ENCODE measurements around the gene PARN. TPM values are rescaled to one million over a fixed set of nuclear protein-coding genes. Genes with fewer than 3 reads are reported as not detected.

The PARN gene
- total and polyA plus RNA-seq, 2 donors, result 20.4 to 24.8 TPM

- DNase-seq (ENCODE audit: low read depth in 6 of 9, low spot score in 9 of 9), result no peak
- Histone ChIP-seq H3K27me3 (ENCODE audit: control insufficient read depth in 2 of 2, insufficient read depth in 1 of 2, low read length in 1 of 2) (no peaks in the 10 kb centered on the region), H3K4me1 (ENCODE audit: control insufficient read depth in 2 of 2, insufficient read depth in 2 of 2, low read length in 2 of 2) (no peaks in the 10 kb centered on the region), H3K9me3 (ENCODE audit: control insufficient read depth in 2 of 2, insufficient read depth in 1 of 2, low read length in 1 of 2) (peaks cover 4 to 5% of the 10 kb centered on the region in 2 donors), H3K4me3 (ENCODE audit: low read length in 2 of 2) (no peak overlapping the region), H3K27ac (ENCODE audit: low read depth in 1 of 2, low read length in 1 of 2) (no peak overlapping the region), H3K36me3 (ENCODE audit: control insufficient read depth in 2 of 2, insufficient read depth in 2 of 2, low read length in 1 of 2) (peaks cover 15 to 23% of the 10 kb centered on the region in 2 donors)
- 98% methylated on average over 2 of the region's 2 CpGs for WGBS
Measured at GRCh38 chr16:14572535-14572934, 57.5 kb downstream of the PARN start.

- Histone ChIP-seq H3K36me3 (ENCODE audit: control insufficient read depth in 2 of 2, insufficient read depth in 2 of 2, low read length in 1 of 2) (peaks cover 0 to 6% of the 10 kb centered on the region in 2 donors), H3K4me1 (ENCODE audit: control insufficient read depth in 2 of 2, insufficient read depth in 2 of 2, low read length in 2 of 2) (peaks cover 0 to 2% of the 10 kb centered on the region in 2 donors), H3K4me3 (ENCODE audit: low read length in 2 of 2) (no peak overlapping the region), H3K27me3 (ENCODE audit: control insufficient read depth in 2 of 2, insufficient read depth in 1 of 2, low read length in 1 of 2) (no peaks in the 10 kb centered on the region), H3K27ac (ENCODE audit: low read depth in 1 of 2, low read length in 1 of 2) (no peak overlapping the region), H3K9me3 (ENCODE audit: control insufficient read depth in 2 of 2, insufficient read depth in 1 of 2, low read length in 1 of 2) (no peaks in the 10 kb centered on the region)
- DNase-seq (ENCODE audit: low read depth in 6 of 9, low spot score in 9 of 9), result no peak
- WGBS, result 90% methylated on average over 4 of the region's 4 CpGs
Measured at GRCh38 chr16:14569213-14569612, 60.8 kb downstream of the PARN start.

- H3K27me3 ChIP-seq (ENCODE audit: control insufficient read depth in 2 of 2, insufficient read depth in 1 of 2, low read length in 1 of 2), result no peaks in the 10 kb centered on the region
- peaks cover 0 to 6% of the 10 kb centered on the region in 2 donors for H3K36me3 ChIP-seq (ENCODE audit: control insufficient read depth in 2 of 2, insufficient read depth in 2 of 2, low read length in 1 of 2)
- H3K27ac ChIP-seq (ENCODE audit: low read depth in 1 of 2, low read length in 1 of 2), result no peak overlapping the region
- DNase-seq (ENCODE audit: low read depth in 6 of 9, low spot score in 9 of 9), result no peak
- no peaks in the 10 kb centered on the region for H3K9me3 ChIP-seq (ENCODE audit: control insufficient read depth in 2 of 2, insufficient read depth in 1 of 2, low read length in 1 of 2)
- no peak overlapping the region for H3K4me3 ChIP-seq (ENCODE audit: low read length in 2 of 2)
- peaks cover 0 to 7% of the 10 kb centered on the region in 2 donors for H3K4me1 ChIP-seq (ENCODE audit: control insufficient read depth in 2 of 2, insufficient read depth in 2 of 2, low read length in 2 of 2)
- 94% methylated on average over 1 of the region's 1 CpG for WGBS
Measured at GRCh38 chr16:14566599-14566998, 63.5 kb downstream of the PARN start.

GRCh38 chr16:14565688-14566025 is 64.4 kb downstream of the PARN start:
- H3K9me3 ChIP-seq (ENCODE audit: control insufficient read depth in 2 of 2, insufficient read depth in 1 of 2, low read length in 1 of 2), result no peaks in the 10 kb centered on the region
- H3K27me3 ChIP-seq (ENCODE audit: control insufficient read depth in 2 of 2, insufficient read depth in 1 of 2, low read length in 1 of 2), result no peaks in the 10 kb centered on the region
- WGBS, result 95% methylated on average over 2 of the region's 2 CpGs
- H3K36me3 ChIP-seq (ENCODE audit: control insufficient read depth in 2 of 2, insufficient read depth in 2 of 2, low read length in 1 of 2), result peaks cover 0 to 10% of the 10 kb centered on the region in 2 donors
- DNase-seq (ENCODE audit: low read depth in 6 of 9, low spot score in 9 of 9), result no peak
- peaks cover 0 to 7% of the 10 kb centered on the region in 2 donors for H3K4me1 ChIP-seq (ENCODE audit: control insufficient read depth in 2 of 2, insufficient read depth in 2 of 2, low read length in 2 of 2)
- H3K4me3 ChIP-seq (ENCODE audit: low read length in 2 of 2), result no peak overlapping the region
- no peak overlapping the region for H3K27ac ChIP-seq (ENCODE audit: low read depth in 1 of 2, low read length in 1 of 2)

- H3K9me3 ChIP-seq (ENCODE audit: control insufficient read depth in 2 of 2, insufficient read depth in 1 of 2, low read length in 1 of 2), result no peaks in the 10 kb centered on the region
- peaks cover 0 to 10% of the 10 kb centered on the region in 2 donors for H3K36me3 ChIP-seq (ENCODE audit: control insufficient read depth in 2 of 2, insufficient read depth in 2 of 2, low read length in 1 of 2)
- H3K27me3 ChIP-seq (ENCODE audit: control insufficient read depth in 2 of 2, insufficient read depth in 1 of 2, low read length in 1 of 2), result no peaks in the 10 kb centered on the region
- no peak for DNase-seq (ENCODE audit: low read depth in 6 of 9, low spot score in 9 of 9)
- 95% methylated on average over 5 of the region's 5 CpGs for WGBS
- no peak overlapping the region for H3K27ac ChIP-seq (ENCODE audit: low read depth in 1 of 2, low read length in 1 of 2)
- peaks cover 0 to 7% of the 10 kb centered on the region in 2 donors for H3K4me1 ChIP-seq (ENCODE audit: control insufficient read depth in 2 of 2, insufficient read depth in 2 of 2, low read length in 2 of 2)
- H3K4me3 ChIP-seq (ENCODE audit: low read length in 2 of 2), result no peak overlapping the region
Measured at GRCh38 chr16:14564861-14565687, 65.0 kb downstream of the PARN start.

- peaks cover 0 to 7% of the 10 kb centered on the region in 2 donors for H3K4me1 ChIP-seq (ENCODE audit: control insufficient read depth in 2 of 2, insufficient read depth in 2 of 2, low read length in 2 of 2)
- H3K4me3 ChIP-seq (ENCODE audit: low read length in 2 of 2), result no peak overlapping the region
- peak overlapping the region; percentile 11 to 27 for H3K27ac ChIP-seq (ENCODE audit: low read depth in 1 of 2, low read length in 1 of 2)
- no peaks in the 10 kb centered on the region for H3K27me3 ChIP-seq (ENCODE audit: control insufficient read depth in 2 of 2, insufficient read depth in 1 of 2, low read length in 1 of 2)
- peaks cover 0 to 10% of the 10 kb centered on the region in 2 donors for H3K36me3 ChIP-seq (ENCODE audit: control insufficient read depth in 2 of 2, insufficient read depth in 2 of 2, low read length in 1 of 2)
- 74% methylated on average over 9 of the region's 9 CpGs for WGBS
- DNase-seq (ENCODE audit: low read depth in 6 of 9, low spot score in 9 of 9), result peak in 1 of 9 donors; percentile 6
- no peaks in the 10 kb centered on the region for H3K9me3 ChIP-seq (ENCODE audit: control insufficient read depth in 2 of 2, insufficient read depth in 1 of 2, low read length in 1 of 2)
Measured at GRCh38 chr16:14564323-14564722, 65.7 kb downstream of the PARN start.

GRCh38 chr16:14562691-14563491 is 67.2 kb downstream of the PARN start:
- no peak overlapping the region for H3K27ac ChIP-seq (ENCODE audit: low read depth in 1 of 2, low read length in 1 of 2)
- peaks cover 0 to 10% of the 10 kb centered on the region in 2 donors for H3K36me3 ChIP-seq (ENCODE audit: control insufficient read depth in 2 of 2, insufficient read depth in 2 of 2, low read length in 1 of 2)
- peaks cover 0 to 7% of the 10 kb centered on the region in 2 donors for H3K4me1 ChIP-seq (ENCODE audit: control insufficient read depth in 2 of 2, insufficient read depth in 2 of 2, low read length in 2 of 2)
- H3K4me3 ChIP-seq (ENCODE audit: low read length in 2 of 2), result no peak overlapping the region
- H3K9me3 ChIP-seq (ENCODE audit: control insufficient read depth in 2 of 2, insufficient read depth in 1 of 2, low read length in 1 of 2), result no peaks in the 10 kb centered on the region
- 90% methylated on average over 8 of the region's 8 CpGs for WGBS
- H3K27me3 ChIP-seq (ENCODE audit: control insufficient read depth in 2 of 2, insufficient read depth in 1 of 2, low read length in 1 of 2), result no peaks in the 10 kb centered on the region
- peak in 1 of 9 donors; percentile 8 for DNase-seq (ENCODE audit: low read depth in 6 of 9, low spot score in 9 of 9)

GRCh38 chr16:14560523-14560922 is 69.5 kb downstream of the PARN start:
- Histone ChIP-seq H3K36me3 (ENCODE audit: control insufficient read depth in 2 of 2, insufficient read depth in 2 of 2, low read length in 1 of 2) (peaks cover 0 to 7% of the 10 kb centered on the region in 2 donors), H3K9me3 (ENCODE audit: control insufficient read depth in 2 of 2, insufficient read depth in 1 of 2, low read length in 1 of 2) (no peaks in the 10 kb centered on the region), H3K27ac (ENCODE audit: low read depth in 1 of 2, low read length in 1 of 2) (no peak overlapping the region), H3K4me1 (ENCODE audit: control insufficient read depth in 2 of 2, insufficient read depth in 2 of 2, low read length in 2 of 2) (peaks cover 0 to 7% of the 10 kb centered on the region in 2 donors), H3K4me3 (ENCODE audit: low read length in 2 of 2) (no peak overlapping the region), H3K27me3 (ENCODE audit: control insufficient read depth in 2 of 2, insufficient read depth in 1 of 2, low read length in 1 of 2) (no peaks in the 10 kb centered on the region)
- 98% methylated on average over 7 of the region's 7 CpGs for WGBS
- DNase-seq (ENCODE audit: low read depth in 6 of 9, low spot score in 9 of 9), result no peak

GRCh38 chr16:14559809-14560241 is 70.2 kb downstream of the PARN start:
- DNase-seq (ENCODE audit: low read depth in 6 of 9, low spot score in 9 of 9), result peak in 2 of 9 donors; percentile 4 to 17
- Histone ChIP-seq H3K9me3 (ENCODE audit: control insufficient read depth in 2 of 2, insufficient read depth in 1 of 2, low read length in 1 of 2) (no peaks in the 10 kb centered on the region), H3K4me3 (ENCODE audit: low read length in 2 of 2) (no peak overlapping the region), H3K27ac (ENCODE audit: low read depth in 1 of 2, low read length in 1 of 2) (no peak overlapping the region), H3K27me3 (ENCODE audit: control insufficient read depth in 2 of 2, insufficient read depth in 1 of 2, low read length in 1 of 2) (no peaks in the 10 kb centered on the region), H3K4me1 (ENCODE audit: control insufficient read depth in 2 of 2, insufficient read depth in 2 of 2, low read length in 2 of 2) (peaks cover 0 to 7% of the 10 kb centered on the region in 2 donors), H3K36me3 (ENCODE audit: control insufficient read depth in 2 of 2, insufficient read depth in 2 of 2, low read length in 1 of 2) (peaks cover 0 to 7% of the 10 kb centered on the region in 2 donors)
- WGBS, result 91% methylated on average over 8 of the region's 8 CpGs
